Measurements from ENCODE around the gene SPEN.

DNA sequence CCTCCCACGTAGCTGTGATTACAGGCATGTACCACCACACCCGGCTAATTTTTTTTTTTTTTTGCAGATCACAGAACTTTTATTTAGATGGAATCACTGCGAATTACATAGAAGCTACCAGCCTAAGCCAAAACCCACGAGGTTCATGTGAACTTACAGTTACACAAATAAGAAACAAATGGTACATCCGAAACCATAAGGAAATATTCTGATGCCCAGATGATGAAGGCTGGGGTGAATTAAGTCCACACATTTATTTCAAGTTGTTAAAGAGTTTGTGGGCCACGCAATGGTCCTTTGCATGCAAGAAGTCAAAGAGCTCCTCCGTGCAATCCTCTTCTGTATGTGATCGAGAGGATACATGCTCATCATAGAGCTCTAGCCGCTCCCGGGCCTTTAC lies 40.4 kb upstream of the SPEN start:
- TF ChIP-seq, protein P1, sequence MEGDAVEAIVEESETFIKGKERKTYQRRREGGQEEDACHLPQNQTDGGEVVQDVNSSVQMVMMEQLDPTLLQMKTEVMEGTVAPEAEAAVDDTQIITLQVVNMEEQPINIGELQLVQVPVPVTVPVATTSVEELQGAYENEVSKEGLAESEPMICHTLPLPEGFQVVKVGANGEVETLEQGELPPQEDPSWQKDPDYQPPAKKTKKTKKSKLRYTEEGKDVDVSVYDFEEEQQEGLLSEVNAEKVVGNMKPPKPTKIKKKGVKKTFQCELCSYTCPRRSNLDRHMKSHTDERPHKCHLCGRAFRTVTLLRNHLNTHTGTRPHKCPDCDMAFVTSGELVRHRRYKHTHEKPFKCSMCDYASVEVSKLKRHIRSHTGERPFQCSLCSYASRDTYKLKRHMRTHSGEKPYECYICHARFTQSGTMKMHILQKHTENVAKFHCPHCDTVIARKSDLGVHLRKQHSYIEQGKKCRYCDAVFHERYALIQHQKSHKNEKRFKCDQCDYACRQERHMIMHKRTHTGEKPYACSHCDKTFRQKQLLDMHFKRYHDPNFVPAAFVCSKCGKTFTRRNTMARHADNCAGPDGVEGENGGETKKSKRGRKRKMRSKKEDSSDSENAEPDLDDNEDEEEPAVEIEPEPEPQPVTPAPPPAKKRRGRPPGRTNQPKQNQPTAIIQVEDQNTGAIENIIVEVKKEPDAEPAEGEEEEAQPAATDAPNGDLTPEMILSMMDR (conservative IDR thresholded peaks at IDR 0.05) = no peak
- TF ChIP-seq ZFX (IDR thresholded peaks at IDR 0.05) = no peak

Data from C4-2B (cell line).